Natural killer cell (primary cell): ENCODE measurements around the gene RPL36. TPM values are rescaled to one million over a fixed set of nuclear protein-coding genes. Genes with fewer than 3 reads are reported as not detected.
A peak's percentile ranks its signal among the peaks of the same experiment; 100 is the strongest.

ENCODE experiments used
- ATAC-seq, 3 donors: fragments of 150-1000 bp in 2 of 3; fragments of 200-7000 bp in 1 of 3; cut with Tn5 transposase; 1 replicate in 1 of 3; 2 replicates in 2 of 3; pipeline ENCODE4 v1.10.0; 2021; ENCODE audit warnings: mild to moderate bottlenecking in 2 of 3, moderate library complexity in 2 of 3
- DNase-seq, 2 donors: peaks; one replicate each; pipeline versions ENCODE4 v3.0.0 to v3.0.0-alpha.2; 2013 to 2021; ENCODE audit warnings: mixed read lengths in 1 of 2
- H3K27ac ChIP-seq: one replicate; pipeline ENCODE4 v1.5.1; 2013; ENCODE audit warnings: mild to moderate bottlenecking, low read length
- H3K27me3 ChIP-seq: one replicate; pipeline ENCODE4 v1.6.1; 2013; ENCODE audit warnings: low read length; ENCODE audit not compliant: control insufficient read depth, insufficient read depth
- H3K36me3 ChIP-seq: one replicate; pipeline ENCODE4 v1.6.1; 2013; ENCODE audit warnings: low read length; ENCODE audit not compliant: control insufficient read depth, insufficient read depth
- H3K4me1 ChIP-seq: one replicate; pipeline ENCODE4 v1.6.1; 2013; ENCODE audit warnings: low read length; ENCODE audit not compliant: control insufficient read depth, insufficient read depth
- H3K4me3 ChIP-seq: one replicate; pipeline ENCODE4 v1.5.1; 2013; ENCODE audit warnings: low read length
- H3K9me3 ChIP-seq: one replicate; pipeline ENCODE4 v1.6.1; 2013; ENCODE audit warnings: low read length; ENCODE audit not compliant: control insufficient read depth, insufficient read depth
- H3K27ac Mint-ChIP-seq, 2 donors: one replicate each; pipeline ENCODE4 v1.8.0; 2022; ENCODE audit warnings: mild to moderate bottlenecking in 2 of 2, mixed read lengths in 2 of 2, moderate library complexity in 1 of 2
- H3K27me3 Mint-ChIP-seq, 2 donors: one replicate each; pipeline ENCODE4 v1.8.0; 2022; ENCODE audit warnings: low read depth in 2 of 2, mixed read lengths in 2 of 2
- H3K36me3 Mint-ChIP-seq: one replicate; pipeline ENCODE4 v1.8.0; 2022; ENCODE audit warnings: mixed read lengths
- H3K4me1 Mint-ChIP-seq, 2 donors: one replicate each; pipeline ENCODE4 v1.8.0; 2022; ENCODE audit warnings: mixed read lengths in 2 of 2
- H3K4me3 Mint-ChIP-seq: one replicate; pipeline ENCODE4 v1.8.0; 2022; ENCODE audit warnings: mild to moderate bottlenecking, moderate library complexity, mixed read lengths
- H3K9me3 Mint-ChIP-seq, 2 donors: one replicate each; pipeline ENCODE4 v1.8.0; 2022; ENCODE audit warnings: mixed read lengths in 2 of 2
- WGBS: methylation state at CpG from one replicate; pipeline ENCODE4 v1.1.7; 2013; ENCODE audit warnings: missing lambda C conversion rate; ENCODE audit not compliant: insufficient coverage; 5-methylcytosine and 5-hydroxymethylcytosine counted together
- intact Hi-C: fragments of 100-400 bp; cut with micrococcal nuclease; formaldehyde crosslinking; loops from one replicate; pipeline ENCODE4 v1.14.2; 2022
- total RNA-seq, 4 donors: library from RNA; stranded (reverse); fragments of 120-200 nt in 1 of 4; gene quantifications; one replicate each; pipeline versions ENCODE4 v1.2.3 to v1.2.4, GENCODE V29; 2013 to 2022
- TF ChIP-seq, protein P1 (sequence below): fragments of 200-600 bp; IDR thresholded peaks from one replicate; pipeline ENCODE4 v1.8.0; 2022; ENCODE audit warnings: antibody characterized with exemption

The RPL36 gene
- total RNA-seq, 3 donors from 2014 or later (not counting 1 experiment from before 2014, with no cell fraction given) = 363 to 505 (median 459) TPM

DNA sequence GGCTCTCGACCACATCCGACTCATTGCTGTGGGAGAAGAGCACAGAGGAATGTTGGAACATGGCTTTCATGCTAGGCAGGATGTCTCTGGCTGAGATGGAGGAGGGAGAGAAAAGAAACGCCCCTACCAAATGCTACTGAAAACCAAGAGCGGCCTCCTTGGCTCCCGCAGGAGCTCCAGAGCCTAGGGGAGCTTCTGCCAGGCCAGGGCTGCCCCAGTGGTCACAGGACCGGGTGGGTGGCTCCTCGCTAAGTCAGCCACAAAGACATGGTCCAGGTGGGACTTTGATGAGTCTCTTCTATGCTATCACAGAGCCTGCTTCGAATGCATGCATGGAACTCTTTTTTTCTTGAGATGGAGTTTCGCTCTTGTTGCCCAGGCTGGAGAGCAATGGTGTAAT lies 23.1 kb downstream of the RPL36 start:
- Histone ChIP-seq H3K4me3 (no peak overlapping the region), H3K27ac (no peak overlapping the region), H3K27me3 (no peaks in the 10 kb centered on the region), H3K4me1 (peaks cover 8% of the 10 kb centered on the region), H3K9me3 (no peaks in the 10 kb centered on the region), H3K36me3 (peaks cover 42% of the 10 kb centered on the region)
- DNase-seq (no peak), ATAC-seq (no peak)
- intact Hi-C loops = no loop called here
- no peaks in the 10 kb centered on the region for H3K9me3 Mint-ChIP-seq
- TF ChIP-seq, protein P1, sequence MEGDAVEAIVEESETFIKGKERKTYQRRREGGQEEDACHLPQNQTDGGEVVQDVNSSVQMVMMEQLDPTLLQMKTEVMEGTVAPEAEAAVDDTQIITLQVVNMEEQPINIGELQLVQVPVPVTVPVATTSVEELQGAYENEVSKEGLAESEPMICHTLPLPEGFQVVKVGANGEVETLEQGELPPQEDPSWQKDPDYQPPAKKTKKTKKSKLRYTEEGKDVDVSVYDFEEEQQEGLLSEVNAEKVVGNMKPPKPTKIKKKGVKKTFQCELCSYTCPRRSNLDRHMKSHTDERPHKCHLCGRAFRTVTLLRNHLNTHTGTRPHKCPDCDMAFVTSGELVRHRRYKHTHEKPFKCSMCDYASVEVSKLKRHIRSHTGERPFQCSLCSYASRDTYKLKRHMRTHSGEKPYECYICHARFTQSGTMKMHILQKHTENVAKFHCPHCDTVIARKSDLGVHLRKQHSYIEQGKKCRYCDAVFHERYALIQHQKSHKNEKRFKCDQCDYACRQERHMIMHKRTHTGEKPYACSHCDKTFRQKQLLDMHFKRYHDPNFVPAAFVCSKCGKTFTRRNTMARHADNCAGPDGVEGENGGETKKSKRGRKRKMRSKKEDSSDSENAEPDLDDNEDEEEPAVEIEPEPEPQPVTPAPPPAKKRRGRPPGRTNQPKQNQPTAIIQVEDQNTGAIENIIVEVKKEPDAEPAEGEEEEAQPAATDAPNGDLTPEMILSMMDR = no peak
- no peaks in the 10 kb centered on the region for H3K27me3 Mint-ChIP-seq
- H3K27ac Mint-ChIP-seq = no peak overlapping the region
- no peaks in the 10 kb centered on the region for H3K36me3 Mint-ChIP-seq
- peaks cover 0 to 5% of the 10 kb centered on the region in 2 donors for H3K4me1 Mint-ChIP-seq
- 99% methylated on average over 9 of the region's 9 CpGs for WGBS
- H3K4me3 Mint-ChIP-seq = no peak overlapping the region

DNA sequence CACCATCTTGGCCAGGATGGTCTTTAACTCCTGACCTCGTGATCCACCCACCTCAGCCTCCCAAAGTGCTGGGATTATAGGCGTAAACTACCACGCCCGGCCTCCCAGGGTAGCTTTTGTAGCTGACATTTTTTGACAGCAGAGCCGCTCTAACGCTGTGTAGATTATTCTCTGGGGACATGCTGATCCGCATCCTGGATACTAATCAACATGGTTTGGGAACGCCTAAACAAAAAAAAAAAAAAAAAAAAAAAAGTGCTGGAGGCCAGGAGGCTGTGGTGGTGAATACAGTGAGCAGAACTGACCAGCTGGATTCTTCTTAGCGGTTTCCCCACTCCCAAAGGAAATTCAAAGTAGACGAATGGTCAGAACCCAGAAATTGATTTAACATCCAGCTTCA lies 24.7 kb downstream of the RPL36 start:
- H3K27me3 Mint-ChIP-seq = no peaks in the 10 kb centered on the region
- H3K4me3 ChIP-seq = no peak overlapping the region
- H3K36me3 ChIP-seq = peaks cover 38% of the 10 kb centered on the region
- peaks cover 10 to 15% of the 10 kb centered on the region in 2 donors for H3K4me1 Mint-ChIP-seq
- TF ChIP-seq, protein P1 = no peak
- DNase-seq = no peak
- H3K27me3 ChIP-seq = no peaks in the 10 kb centered on the region
- H3K9me3 ChIP-seq = no peaks in the 10 kb centered on the region
- H3K36me3 Mint-ChIP-seq = no peaks in the 10 kb centered on the region
- no peaks in the 10 kb centered on the region for H3K9me3 Mint-ChIP-seq
- H3K27ac Mint-ChIP-seq = no peak overlapping the region
- no peak overlapping the region for H3K4me3 Mint-ChIP-seq
- no peak overlapping the region for H3K27ac ChIP-seq
- intact Hi-C loops = no loop called here
- peaks cover 22% of the 10 kb centered on the region for H3K4me1 ChIP-seq
- no peak for ATAC-seq
- 93% methylated on average over 9 of the region's 10 CpGs for WGBS

DNA sequence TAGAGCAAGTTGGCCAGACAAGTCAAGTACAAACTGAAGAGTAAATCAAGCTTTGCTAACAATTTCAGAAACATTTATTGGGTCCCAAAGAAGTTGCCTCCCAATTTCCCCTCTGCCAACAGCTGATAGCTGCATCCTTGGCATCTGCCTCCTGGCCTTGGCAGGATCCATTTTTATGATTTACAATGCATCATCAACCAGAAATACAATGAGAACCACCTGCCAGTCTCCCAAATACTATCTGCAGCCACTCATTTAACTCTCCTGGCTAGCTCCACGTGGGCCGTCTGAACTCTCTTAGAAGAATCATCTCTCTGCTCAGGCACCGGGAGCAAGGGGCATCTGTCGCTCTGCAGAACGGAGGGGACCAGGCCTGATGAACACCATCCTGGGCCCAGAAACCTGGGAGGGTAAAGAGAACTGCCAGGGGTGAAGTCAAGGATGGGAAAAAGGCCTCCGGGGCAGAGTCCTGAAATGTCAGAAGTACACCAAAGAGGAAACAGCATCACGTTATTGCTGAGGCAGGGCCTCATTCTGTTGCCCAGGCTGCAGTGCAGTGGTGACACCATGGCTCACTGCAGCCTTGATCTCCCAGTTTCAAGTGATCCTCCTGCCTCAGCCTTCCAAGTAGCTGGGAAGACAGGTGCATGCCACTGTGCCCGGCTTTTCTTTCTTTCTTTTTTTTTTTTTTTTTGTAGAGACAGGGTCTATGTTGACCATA lies 27.3 kb downstream of the RPL36 start:
- peak overlapping the region; percentile 37 for H3K4me3 Mint-ChIP-seq
- no peak overlapping the region for H3K4me3 ChIP-seq
- H3K27me3 ChIP-seq = no peaks in the 10 kb centered on the region
- ATAC-seq (no peak), DNase-seq (no peak)
- H3K27ac ChIP-seq = no peak overlapping the region
- no peaks in the 10 kb centered on the region for H3K9me3 Mint-ChIP-seq
- peaks cover 19% of the 10 kb centered on the region for H3K36me3 ChIP-seq
- no peaks in the 10 kb centered on the region for H3K27me3 Mint-ChIP-seq
- peaks cover 31% of the 10 kb centered on the region for H3K4me1 ChIP-seq
- peak overlapping the region in 1 of 2 donors; percentile 11 for H3K27ac Mint-ChIP-seq
- TF ChIP-seq, protein P1 = no peak
- H3K36me3 Mint-ChIP-seq = no peaks in the 10 kb centered on the region
- intact Hi-C loops = no loop called here
- 86% methylated on average over 8 of the region's 8 CpGs for WGBS
- no peaks in the 10 kb centered on the region for H3K9me3 ChIP-seq
- peaks cover 10 to 23% of the 10 kb centered on the region in 2 donors for H3K4me1 Mint-ChIP-seq
